HCT116 (cell line): ENCODE data around the gene SRGAP3. TPM values are rescaled to one million over a fixed set of nuclear protein-coding genes. Genes with fewer than 3 reads are reported as not detected.

Experiments used
- ATAC-seq: fragments of 200-7000 bp; cut with Tn5 transposase; 2 replicates; pipeline ENCODE4 v1.9.1; 2020; ENCODE audit warnings: mild to moderate bottlenecking, moderate library complexity
- BruUV-seq: library from RNA; stranded (reverse); fragments of 400-500 nt; replicated peaks from 2 replicates; lab custom pipeline; 2021; lab: Mats Ljungman, UMichigan
- CTCF ChIA-PET: fragments of 300-600 bp; sonication (Branson Sonifier 250); formaldehyde crosslinking; loops from one replicate; lab custom pipeline; 2021; ENCODE audit warnings: antibody characterized with exemption; lab: Charles Lee
- POLR2A ChIA-PET: fragments of 300-600, 350-600 bp; sonication (Branson Sonifier 250); formaldehyde crosslinking; loops from one replicate; lab custom pipeline; 2021; ENCODE audit warnings: antibody characterized with exemption; lab: Charles Lee
- RAD21 ChIA-PET, 2 experiments: fragments of 300-600 bp; sonication (Branson Sonifier 250); formaldehyde crosslinking; loops; one replicate each; lab custom pipeline; 2023; ENCODE audit warnings: low total read pairs in 2 of 2; ENCODE audit not compliant: uncharacterized antibody in 2 of 2, unreplicated experiment in 2 of 2, low non-redundant PET in 1 of 2; lab: Charles Lee
- DNase-seq: peaks from one replicate; pipeline ENCODE4 v3.0.0-alpha.2; 2010; ENCODE audit warnings: low read depth, low spot score
- H2AFZ ChIP-seq: fragments of 200-600 bp; shearing (Covaris generic), sonication (generic); 2 replicates; pipeline ENCODE4 v1.6.1; 2017; ENCODE audit warnings: low read depth, mixed run types, mixed read lengths, antibody characterized with exemption, low read length; ENCODE audit not compliant: poor library complexity, severe bottlenecking
- H3K27ac ChIP-seq: 2 replicates; pipeline ENCODE4 v1.5.1; 2012; ENCODE audit warnings: low read depth, low read length
- H3K27me3 ChIP-seq: fragments of 200-600 bp; sonication (generic); 2 replicates; pipeline ENCODE4 v1.6.1; 2016; ENCODE audit warnings: mixed run types, low read length, mixed read lengths; ENCODE audit not compliant: insufficient read depth
- H3K36me3 ChIP-seq, 2 experiments: fragments of 200-500 bp in 1 of 2; fragments of 200-600 bp in 1 of 2; sonication (Bioruptor generic) in 1 of 2; sonication (generic) in 1 of 2; 2 replicates each; pipeline versions ENCODE4 v1.5.1 to v1.6.1; 2014 to 2016; ENCODE audit warnings: low read length in 2 of 2, inconsistent platforms in 1 of 2, mixed read lengths in 1 of 2, mixed run types in 1 of 2; ENCODE audit not compliant: insufficient read depth in 2 of 2, control insufficient read depth in 1 of 2
- H3K4me1 ChIP-seq, 2 experiments: fragments of 200-600 bp in 1 of 2; sonication (generic) in 1 of 2; 2 replicates each; pipeline versions ENCODE4 v1.5.1 to v1.6.1; 2012 to 2017; ENCODE audit warnings: low read length in 2 of 2, inconsistent platforms in 1 of 2, mild to moderate bottlenecking in 1 of 2, mixed read lengths in 1 of 2, mixed run types in 1 of 2, moderate library complexity in 1 of 2; ENCODE audit not compliant: insufficient read depth in 2 of 2, control insufficient read depth in 1 of 2
- H3K4me2 ChIP-seq: fragments of 200-600 bp; sonication (generic); 2 replicates; pipeline ENCODE4 v1.6.1; 2017; ENCODE audit warnings: mixed run types, low read length, mixed read lengths
- H3K4me3 ChIP-seq, 2 experiments: fragments of 200-600 bp in 1 of 2; sonication (generic) in 1 of 2; replicated peaks in 1 of 2; 2 replicates each; pipeline ENCODE4 v1.5.1; 2011 to 2016; ENCODE audit warnings: low read length in 2 of 2, control low read depth in 1 of 2, low read depth in 1 of 2, mild to moderate bottlenecking in 1 of 2, mixed read lengths in 1 of 2, mixed run types in 1 of 2
- H3K79me2 ChIP-seq: fragments of 200-600 bp; sonication (generic); 2 replicates; pipeline ENCODE4 v1.6.1; 2017; ENCODE audit warnings: mild to moderate bottlenecking, mixed run types, low read length, moderate library complexity, mixed read lengths; ENCODE audit not compliant: insufficient read depth
- H3K9ac ChIP-seq: fragments of 200-600 bp; sonication (generic); 2 replicates; pipeline ENCODE4 v1.6.1; 2016; ENCODE audit warnings: low read length, mixed read lengths
- H3K9me2 ChIP-seq: fragments of 200-600 bp; sonication (generic), shearing (Covaris generic); 2 replicates; pipeline ENCODE4 v1.6.1; 2017; ENCODE audit warnings: mixed run types, mild to moderate bottlenecking, moderate library complexity; ENCODE audit not compliant: insufficient read depth
- H3K9me3 ChIP-seq, 2 experiments: fragments of 200-500 bp in 1 of 2; fragments of 200-600 bp in 1 of 2; sonication (Bioruptor generic) in 1 of 2; sonication (generic) in 1 of 2; 2 replicates each; pipeline ENCODE4 v1.6.1; 2014 to 2017; ENCODE audit warnings: low read length in 2 of 2, mixed read lengths in 2 of 2, inconsistent platforms in 1 of 2, low read depth in 1 of 2, mild to moderate bottlenecking in 1 of 2, mixed run types in 1 of 2, moderate library complexity in 1 of 2; ENCODE audit not compliant: control insufficient read depth in 1 of 2, insufficient read depth in 1 of 2
- H4K20me1 ChIP-seq: fragments of 200-600 bp; sonication (generic), shearing (Covaris generic); 2 replicates; pipeline ENCODE4 v1.6.1; 2017; ENCODE audit warnings: mixed run types, mild to moderate bottlenecking, moderate library complexity; ENCODE audit not compliant: insufficient read depth
- CBX3 ChIP-seq: IDR thresholded peaks from 2 replicates; pipeline ENCODE4 v1.6.1; 2012; ENCODE audit warnings: low read depth
- EGR1 ChIP-seq: IDR thresholded peaks from 2 replicates; pipeline ENCODE4 v1.6.1; 2012; ENCODE audit warnings: low read depth
- FOSL1 ChIP-seq: IDR thresholded peaks from 2 replicates; pipeline ENCODE4 v1.6.1; 2012; ENCODE audit warnings: low read depth
- RAD21 ChIP-seq: IDR thresholded peaks from 2 replicates; pipeline ENCODE4 v1.6.1; 2012; ENCODE audit warnings: low read depth, mild to moderate bottlenecking
- REST ChIP-seq: IDR thresholded peaks from 2 replicates; pipeline ENCODE4 v1.6.1; 2012; ENCODE audit warnings: low read depth
- TCF7L2 ChIP-seq: IDR thresholded peaks from 2 replicates; pipeline ENCODE4 v1.7.0; 2011; ENCODE audit warnings: borderline replicate concordance, inconsistent platforms; ENCODE audit not compliant: insufficient read depth, insufficient read length; ENCODE audit errors: extremely low read depth
- intact Hi-C: fragments of 100-400 bp; cut with micrococcal nuclease; formaldehyde crosslinking; loops from 2 replicates; pipeline ENCODE4 v1.10.0; 2022
- total RNA-seq: library from RNA; stranded (reverse); gene quantifications from one replicate; pipeline ENCODE4 v1.2.1, GENCODE V29; 2021; ENCODE audit not compliant: unreplicated experiment
- TF ChIP-seq, protein P1 (sequence below): IDR thresholded peaks from 2 replicates; pipeline ENCODE4 v1.6.1; 2012

The SRGAP3 gene
- total RNA-seq, 1 experiment from 2014 or later = 8.3 TPM

- Histone ChIP-seq H4K20me1 (no peaks in the 10 kb centered on the region), H3K9me2 (no peaks in the 10 kb centered on the region), H2AFZ (no peak overlapping the region), H3K27me3 (no peaks in the 10 kb centered on the region), H3K4me3 (no peak overlapping the region), H3K79me2 (no peaks in the 10 kb centered on the region), H3K36me3 (no peaks in the 10 kb centered on the region), H3K9me3 (no peaks in the 10 kb centered on the region), H3K27ac (no peak overlapping the region), H3K9ac (no peak overlapping the region), H3K4me1 (no peaks in the 10 kb centered on the region), H3K4me2 (no peak overlapping the region)
- ChIA-PET RAD21 (no interaction called here), CTCF (no interaction called here), POLR2A (no interaction called here)
- no peak for DNase-seq
- no peak for ATAC-seq
- BruUV-seq = no TSS peak
- no peak for TF ChIP-seq TCF7L2
- TF ChIP-seq CBX3 = no peak
- no peak for TF ChIP-seq EGR1
- TF ChIP-seq, protein P1, sequence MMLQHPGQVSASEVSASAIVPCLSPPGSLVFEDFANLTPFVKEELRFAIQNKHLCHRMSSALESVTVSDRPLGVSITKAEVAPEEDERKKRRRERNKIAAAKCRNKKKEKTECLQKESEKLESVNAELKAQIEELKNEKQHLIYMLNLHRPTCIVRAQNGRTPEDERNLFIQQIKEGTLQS = no peak
- intact Hi-C loops = no loop called here
Measured at GRCh38 chr3:9007928-9008327, 241.5 kb downstream of the SRGAP3 start.

DNA sequence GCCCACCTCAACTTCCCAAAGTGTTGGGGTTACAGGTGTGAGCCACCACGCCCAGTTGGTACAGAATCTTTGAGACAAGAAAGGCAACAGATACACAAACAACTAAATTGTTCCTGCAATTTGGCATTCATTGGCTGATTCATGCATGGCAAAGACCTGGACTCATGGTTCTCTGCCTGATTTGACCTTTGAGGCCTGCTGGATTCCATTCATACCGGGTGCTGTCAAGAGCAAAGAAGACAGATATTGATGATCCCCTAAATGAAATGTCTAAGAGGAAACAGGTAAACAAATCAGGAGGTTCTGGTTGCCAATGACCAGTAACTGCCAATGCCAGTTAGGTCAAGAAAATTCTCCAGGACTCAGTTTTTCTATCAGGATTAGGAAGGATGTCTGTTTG, 242.2 kb downstream of the SRGAP3 start:
- H3K36me3 ChIP-seq = no peaks in the 10 kb centered on the region
- H3K9me3 ChIP-seq = no peaks in the 10 kb centered on the region
- H2AFZ ChIP-seq = no peak overlapping the region
- H3K4me3 ChIP-seq = no peak overlapping the region
- ChIA-PET POLR2A (no interaction called here), CTCF (no interaction called here), RAD21 (no interaction called here)
- ATAC-seq (no peak), DNase-seq (no peak)
- no peak overlapping the region for H3K9ac ChIP-seq
- H3K4me2 ChIP-seq = no peak overlapping the region
- H3K4me1 ChIP-seq = no peaks in the 10 kb centered on the region
- no peaks in the 10 kb centered on the region for H3K27me3 ChIP-seq
- intact Hi-C loops = no loop called here
- no peaks in the 10 kb centered on the region for H4K20me1 ChIP-seq
- no peak overlapping the region for H3K27ac ChIP-seq
- TF ChIP-seq REST = no peak
- no peak for TF ChIP-seq RAD21
- TF ChIP-seq CBX3 = no peak
- no peak for TF ChIP-seq FOSL1
- no peaks in the 10 kb centered on the region for H3K9me2 ChIP-seq
- no TSS peak for BruUV-seq
- no peaks in the 10 kb centered on the region for H3K79me2 ChIP-seq
